Femur (tissue), 1 donor: ENCODE measurements around the gene FCRLB.
"Not testable (repeated sequence)": the region's sequence is repeated elsewhere in the genome, so short reads cannot be mapped to it uniquely, and the experiment has no call there.

Source experiments
- DNase-seq: peaks from one replicate; pipeline ENCODE4 v3.0.0-alpha.2; 2017

Gene FCRLB, protein sequence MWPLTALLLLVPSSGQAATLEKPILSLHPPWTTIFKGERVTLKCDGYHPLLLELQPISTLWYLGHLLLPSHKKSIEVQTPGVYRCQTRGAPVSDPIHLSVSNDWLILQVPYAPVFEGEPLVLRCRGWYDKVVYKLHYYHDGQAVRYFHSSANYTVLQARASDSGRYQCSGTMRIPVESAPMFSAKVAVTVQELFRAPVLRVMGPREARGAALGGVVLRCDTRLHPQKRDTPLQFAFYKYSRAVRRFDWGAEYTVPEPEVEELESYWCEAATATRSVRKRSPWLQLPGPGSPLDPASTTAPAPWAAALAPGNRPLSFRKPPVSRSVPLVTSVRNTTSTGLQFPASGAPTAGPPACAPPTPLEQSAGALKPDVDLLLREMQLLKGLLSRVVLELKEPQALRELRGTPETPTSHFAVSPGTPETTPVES

GRCh38 chr1:161720956-161721737 is at the start of gene FCRLB:
Gene FCRLB (plus strand): TSS chr1:161721544. CDS start chr1:161722673, 1,129 bp downstream.
- DNase-seq = no peak

DNA sequence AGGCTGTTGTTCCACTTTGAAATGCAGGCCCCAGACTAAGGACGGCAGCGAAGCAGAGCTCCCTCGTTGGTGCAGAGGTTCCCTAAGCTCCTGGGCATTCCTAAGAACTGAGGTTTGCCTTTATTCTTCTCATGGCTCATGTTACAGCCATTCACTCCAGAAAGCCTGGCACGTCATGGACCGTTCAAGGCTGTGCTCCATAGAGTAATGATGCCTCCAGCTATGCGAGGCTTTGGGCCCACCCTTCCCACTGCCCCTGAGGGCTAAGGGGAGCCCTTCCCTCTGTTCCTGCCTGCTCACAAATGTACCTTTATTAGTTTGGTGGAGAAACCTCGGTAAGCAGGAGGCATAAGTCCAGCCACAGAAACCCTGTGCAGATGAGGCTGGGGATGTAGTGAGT is 47.9 kb upstream of the FCRLB start:
- DNase-seq = not testable (repeated sequence)

GRCh38 chr1:161674447-161674846 is 46.9 kb upstream of the FCRLB start:
- DNase-seq = not testable (repeated sequence)

GRCh38 chr1:161674908-161675307 is 46.4 kb upstream of the FCRLB start:
- DNase-seq = not testable (repeated sequence)

- no peak for DNase-seq
Observed at GRCh38 chr1:161676441-161676840, 44.9 kb upstream of the FCRLB start.

- no peak for DNase-seq
Observed at GRCh38 chr1:161676958-161677689, 44.2 kb upstream of the FCRLB start.

DNA sequence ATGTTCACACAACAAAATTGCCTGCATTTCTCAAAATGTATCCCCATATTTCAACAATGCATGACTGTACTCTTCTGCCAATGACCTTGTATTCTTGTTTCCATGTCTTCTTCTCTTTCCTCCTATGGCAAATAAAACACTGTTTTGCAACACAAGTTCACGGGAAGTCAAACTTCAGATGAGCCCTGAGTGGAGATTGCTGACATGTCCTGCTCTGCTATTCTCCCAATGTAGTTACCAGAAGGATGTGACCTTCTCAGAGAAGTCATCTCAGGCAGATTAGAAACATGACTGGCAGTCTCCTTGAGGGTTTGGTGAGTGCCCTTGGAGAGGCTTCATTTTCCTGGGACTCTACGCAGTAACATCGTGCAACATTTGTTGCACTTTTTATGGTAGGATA is 42.8 kb upstream of the FCRLB start:
- DNase-seq = no peak

- no peak for DNase-seq
Observed at GRCh38 chr1:161681879-161682278, 39.5 kb upstream of the FCRLB start.

DNA sequence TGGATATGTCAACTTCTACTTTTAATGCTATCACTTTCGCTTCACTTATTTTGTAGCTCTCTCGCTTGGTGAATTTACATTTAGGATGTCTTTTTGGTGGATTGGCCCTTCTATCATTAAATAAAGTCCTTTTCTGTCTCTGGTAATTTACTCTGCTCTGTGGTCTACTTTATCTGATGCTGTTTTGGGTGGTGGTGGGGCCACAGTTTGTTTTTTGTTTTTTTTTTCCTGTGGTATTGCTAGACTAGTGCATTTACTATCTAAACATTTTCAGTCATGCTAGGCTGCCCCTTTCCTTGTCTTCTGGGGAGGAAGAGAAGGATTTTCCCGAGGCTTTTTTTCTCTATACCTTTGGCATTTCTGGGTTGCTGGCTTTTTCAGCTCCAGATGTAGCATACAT is 32.4 kb upstream of the FCRLB start:
- DNase-seq = no peak

GRCh38 chr1:161691846-161692245 is 29.5 kb upstream of the FCRLB start:
- no peak for DNase-seq

DNA sequence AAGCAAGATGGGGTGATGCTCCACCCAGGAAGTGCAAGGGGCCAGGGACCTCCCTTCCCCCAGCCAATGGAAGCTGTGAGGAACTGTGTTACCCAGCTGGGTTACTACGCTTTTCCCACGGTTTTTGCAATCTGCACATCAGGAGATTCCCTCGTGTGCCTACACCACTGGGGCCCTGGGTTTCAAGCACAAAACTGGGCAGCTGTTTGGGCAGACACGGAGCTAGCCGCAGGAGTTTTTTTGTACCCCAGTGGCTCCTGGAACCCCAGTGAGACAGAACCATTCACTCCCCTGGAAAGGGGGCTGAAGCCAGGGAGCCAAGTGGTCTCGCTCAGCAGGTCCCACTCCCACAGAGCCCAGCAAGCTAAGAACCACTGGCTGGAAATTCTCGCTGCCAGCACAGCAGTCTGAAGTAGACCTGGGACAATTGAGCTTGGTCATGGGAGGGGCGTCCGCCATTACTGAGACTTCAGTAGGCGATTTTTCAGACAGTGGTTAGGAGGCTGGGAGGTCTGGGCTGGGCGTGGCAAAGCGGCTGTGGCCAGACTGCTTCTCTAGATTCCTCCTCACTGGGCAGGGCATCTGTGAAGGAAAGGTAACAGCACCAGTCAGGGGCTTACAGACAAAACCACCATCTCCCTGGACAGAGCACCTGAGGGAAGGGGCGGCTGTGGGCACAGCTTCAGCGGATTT is 28.2 kb upstream of the FCRLB start:
- DNase-seq = not testable (repeated sequence)

GRCh38 chr1:161698302-161698701 is 23.0 kb upstream of the FCRLB start:
- DNase-seq = not testable (repeated sequence)

DNA sequence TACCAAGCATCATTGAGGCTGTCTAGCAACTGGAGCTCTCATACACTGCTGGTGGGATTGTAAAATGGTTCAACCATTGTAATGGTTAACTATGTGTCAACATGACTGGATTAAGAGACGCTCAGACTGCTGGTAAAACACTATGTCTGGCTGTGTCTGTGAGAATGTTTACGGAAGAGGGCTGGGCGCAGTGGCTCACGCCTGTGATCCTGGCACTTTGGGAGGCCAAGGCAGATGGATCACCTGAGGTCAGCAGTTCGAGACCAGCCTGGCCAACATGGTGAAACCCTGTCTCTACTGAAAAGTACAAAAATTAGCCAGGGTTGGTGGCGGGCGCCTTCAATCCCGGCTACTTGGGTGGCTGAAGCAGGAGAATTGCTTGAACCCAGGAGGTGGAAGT is 19.1 kb upstream of the FCRLB start:
- no peak for DNase-seq

DNA sequence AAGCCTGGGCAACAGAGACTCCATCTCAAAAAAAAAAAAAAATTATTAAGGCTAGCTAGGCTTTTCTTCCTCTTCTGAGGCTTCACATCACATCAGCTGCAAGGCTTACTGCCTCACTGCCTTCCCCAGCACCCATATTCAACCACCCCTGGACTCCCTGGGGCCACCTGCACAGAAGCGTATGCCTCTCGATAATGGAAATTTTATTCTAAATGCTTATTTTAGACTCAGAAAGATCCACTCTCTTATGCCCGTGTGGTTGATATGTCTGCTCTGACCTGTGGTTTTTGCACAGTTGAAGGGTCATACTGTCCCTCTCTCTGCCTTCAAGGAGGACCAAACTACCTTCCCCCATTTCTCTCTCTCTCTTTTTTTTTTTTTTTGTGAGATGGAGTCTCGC is 15.8 kb upstream of the FCRLB start:
- no peak for DNase-seq

DNA sequence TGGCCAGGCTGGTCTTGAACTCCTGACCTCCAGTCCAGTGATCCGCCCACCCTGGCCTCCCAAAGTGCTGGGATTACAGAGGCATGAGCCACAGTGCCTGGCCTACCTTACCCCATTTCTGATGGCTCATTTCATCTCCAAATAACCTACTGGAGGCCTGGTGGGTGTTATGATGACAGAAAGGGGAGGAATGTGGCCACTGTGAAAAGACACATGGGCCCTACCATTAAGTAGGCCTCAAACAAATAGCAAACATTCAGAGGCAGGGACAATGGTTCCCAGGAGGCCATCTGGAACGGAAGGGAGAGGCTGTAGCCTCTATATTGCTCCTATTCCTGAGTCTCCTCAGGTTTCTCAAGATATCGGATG is 15.2 kb upstream of the FCRLB start:
- no peak for DNase-seq

DNA sequence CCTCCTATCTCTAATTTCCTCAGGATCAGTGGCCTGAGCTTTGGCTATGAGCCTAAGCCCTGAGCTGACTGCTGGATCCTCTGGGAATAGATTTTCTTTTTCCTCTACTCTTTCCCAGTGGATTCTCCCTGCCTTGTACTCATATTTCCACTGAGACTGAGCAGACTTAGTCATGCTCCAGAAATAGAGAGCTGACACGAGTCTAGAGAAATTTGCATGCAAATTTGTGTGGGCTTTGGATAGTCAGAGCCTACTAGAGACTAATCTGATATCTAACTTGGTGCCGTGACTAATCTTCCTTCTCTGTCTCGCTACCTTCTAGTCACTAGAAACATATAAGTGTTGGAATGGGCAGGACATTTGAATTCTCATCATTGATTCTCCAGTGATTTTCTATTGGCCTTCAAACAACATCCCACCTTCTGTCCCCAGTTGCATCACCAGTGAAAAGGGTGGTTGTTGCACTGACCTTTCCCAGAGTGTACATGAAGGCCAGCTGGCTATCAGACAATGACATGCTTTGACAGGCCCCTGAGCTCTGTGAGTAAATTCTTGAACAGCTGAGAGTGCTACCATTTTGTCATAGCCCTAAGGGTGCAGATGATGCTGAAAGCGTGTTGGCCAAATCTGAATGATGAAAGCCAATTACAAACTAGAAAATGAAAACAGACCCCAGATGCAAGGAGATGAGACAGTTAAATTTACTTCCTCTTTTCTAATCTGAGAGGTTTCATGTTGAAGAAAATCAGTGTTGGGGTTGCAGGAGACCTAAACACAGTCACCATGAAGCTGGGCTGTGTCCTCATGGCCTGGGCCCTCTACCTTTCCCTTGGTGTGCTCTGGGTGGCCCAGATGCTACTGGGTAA is 14.6 kb upstream of the FCRLB start, which contains the start of gene FCRLA:
Gene FCRLA, plus strand, starts transcription at position 748 of the 866 bp plus-strand sequence. Its CDS starts 36 bp downstream, at position 784.
- DNase-seq = no peak

GRCh38 chr1:161707503-161707902 is 13.8 kb upstream of the FCRLB start:
- DNase-seq = no peak

GRCh38 chr1:161709373-161709772 is 12.0 kb upstream of the FCRLB start:
- no peak for DNase-seq

GRCh38 chr1:161710560-161710959 is 10.8 kb upstream of the FCRLB start:
- no peak for DNase-seq

DNA sequence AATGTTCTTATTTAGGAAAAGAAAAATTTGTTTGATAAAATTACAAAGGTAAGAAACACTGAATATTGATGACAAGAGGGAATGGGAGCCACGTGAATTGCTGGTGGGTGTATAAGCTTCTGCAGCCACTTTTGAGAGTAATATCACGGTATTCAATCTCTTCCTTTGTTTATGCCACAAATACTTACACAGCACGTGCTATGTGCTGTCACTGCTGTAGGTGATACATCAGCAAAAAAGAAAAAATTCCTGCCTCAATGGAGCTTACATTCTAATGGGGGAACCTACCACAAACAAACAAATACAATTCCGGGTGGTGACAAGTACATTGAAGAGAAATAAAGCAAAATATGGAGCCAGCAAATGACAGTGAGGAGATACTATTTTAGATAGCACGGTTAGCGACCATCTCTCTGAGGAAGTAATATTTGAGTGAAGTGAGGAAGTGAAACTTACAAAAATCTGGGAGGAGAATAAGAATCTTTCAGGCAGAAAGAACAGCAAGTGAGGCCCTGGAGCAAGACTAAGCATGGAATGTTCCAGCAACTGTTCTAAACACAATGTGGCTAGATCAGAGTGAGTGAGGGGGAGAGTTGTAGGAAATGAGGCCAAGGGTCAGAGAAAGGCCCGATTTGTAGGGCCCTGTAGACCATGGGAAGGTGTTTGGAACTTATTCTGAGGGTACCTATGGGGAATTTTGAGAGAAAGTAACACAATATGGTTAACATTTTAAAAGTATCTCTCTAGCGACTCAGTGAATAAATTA is 2.6 kb upstream of the FCRLB start:
- DNase-seq = no peak

DNA sequence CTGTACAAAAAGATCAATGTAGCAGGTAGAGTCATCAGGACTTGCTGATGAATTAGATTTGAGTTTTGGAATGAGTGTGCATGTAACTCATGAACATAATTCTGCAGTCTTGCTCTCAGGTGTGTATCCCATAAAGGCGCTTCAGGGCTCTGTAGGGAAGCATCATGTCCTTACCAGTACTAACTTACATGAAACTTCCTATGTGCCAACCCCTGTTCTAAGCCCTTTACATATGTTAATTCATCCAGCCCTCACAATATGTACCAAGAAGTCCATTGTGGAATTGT is 2.1 kb upstream of the FCRLB start:
- no peak for DNase-seq
